Measurements from ENCODE around the gene DIPK1B. TPM values are rescaled to one million over a fixed set of nuclear protein-coding genes. Genes with fewer than 3 reads are reported as not detected.

Gene DIPK1B
- total and polyA plus RNA-seq, 2 donors (not counting 3 experiments of a cell fraction or from before 2014, with no cell fraction given), result 253 to 441 TPM

GRCh38 chr9:136759001-136759400 is 46.6 kb downstream of the DIPK1B start:
- no TSS peak for BruUV-seq (replicated peaks)
- TF ChIP-seq POLR2AphosphoS5 (IDR thresholded peaks at IDR 0.05; ENCODE audit: insufficient read depth, low read depth, low read length) (no peak), FOS (IDR thresholded peaks at IDR 0.05; ENCODE audit: borderline replicate concordance, insufficient read depth, low read length) (no peak), CTCF (IDR thresholded peaks at IDR 0.05; ENCODE audit: extremely low read depth in 1 of 2, insufficient read depth in 1 of 2, low read depth in 1 of 2, low read length in 2 of 2) (no peak), EZH2 (IDR thresholded peaks at IDR 0.05; ENCODE audit: borderline replicate concordance, low read depth, low read length, severe bottlenecking) (no peak), JUN (IDR thresholded peaks at IDR 0.05; ENCODE audit: borderline replicate concordance, insufficient read depth, insufficient read length, low read depth) (no peak), MYC (IDR thresholded peaks at IDR 0.05; ENCODE audit: low read depth, low read length) (no peak), POLR2A (IDR thresholded peaks at IDR 0.05; ENCODE audit: low read depth, low read length) (no peak), GATA2 (IDR thresholded peaks at IDR 0.05; ENCODE audit: insufficient read depth, insufficient read length, low read depth, low read length) (no peak), MAX (IDR thresholded peaks at IDR 0.05; ENCODE audit: insufficient read depth, insufficient read length) (no peak)
- Histone ChIP-seq H3K4me3 (replicated peaks in 1 of 3; ENCODE audit: insufficient read depth in 1 of 3, low read depth in 1 of 3, low read length in 3 of 3) (no peak overlapping the region), H4K20me1 (replicated peaks; ENCODE audit: control insufficient read depth, extremely low read depth, insufficient read depth, low read length) (no peaks in the 10 kb centered on the region), H3K79me2 (ENCODE audit: control insufficient read depth, insufficient read depth, low read length) (no peaks in the 10 kb centered on the region), H3K36me3 (ENCODE audit: control insufficient read depth in 2 of 2, extremely low read depth in 1 of 2, insufficient read depth in 2 of 2, low read length in 2 of 2) (no peaks in the 10 kb centered on the region), H3K9ac (replicated peaks; ENCODE audit: extremely low read depth, insufficient read depth, low read length) (no peak overlapping the region), H3K9me1 (replicated peaks; ENCODE audit: control insufficient read depth, extremely low read depth, insufficient read depth, low read length) (no peaks in the 10 kb centered on the region), H3K4me1 (ENCODE audit: control insufficient read depth, extremely low read depth, insufficient read depth, low read length) (no peaks in the 10 kb centered on the region), H3K9me3 (replicated peaks; ENCODE audit: control insufficient read depth, insufficient read depth, low read length) (no peaks in the 10 kb centered on the region), H2AFZ (ENCODE audit: low read depth, low read length) (no peak overlapping the region), H3K27ac (ENCODE audit: insufficient read depth, low read depth, low read length) (no peak overlapping the region), H3K27me3 (ENCODE audit: control insufficient read depth in 2 of 2, insufficient read depth in 2 of 2, low read length in 2 of 2) (no peaks in the 10 kb centered on the region), H3K4me2 (ENCODE audit: insufficient read depth, low read length) (no peak overlapping the region)
- POLR2A ChIA-PET, result no interaction called here
- CTCF ChIA-PET, result interaction anchor here (1.3 kb wide), 1 partner anchor 31 kb away, joined by 10 read pairs; no protein-coding TSS in a partner anchor
- intact Hi-C loops (cut with micrococcal nuclease), result no loop called here
- DNase-seq (ENCODE audit: low read depth, low spot score) (no peak), FAIRE-seq (no peak)
- dilution Hi-C loops (cut with MboI; ENCODE audit: extremely low pct_ligation_motif_present, low sequenced_read_pairs), result no loop called here
